PC-3 (cell line): ENCODE measurements around the gene DKK1.

Experiments used
- EZH2 ChIP-seq: fragments of 300-600 bp; sonication (generic); IDR thresholded peaks from one replicate; pipeline ENCODE4 v1.6.1; 2017; ENCODE audit warnings: antibody characterized with exemption, mild to moderate bottlenecking, low read length; ENCODE audit not compliant: unreplicated experiment
- TF ChIP-seq, protein P1 (sequence below): fragments of 300-600 bp; sonication (generic); conservative IDR thresholded peaks from 2 replicates; pipeline ENCODE4 v1.5.1; 2017; ENCODE audit warnings: antibody characterized with exemption, low read depth, mild to moderate bottlenecking, low read length

DNA sequence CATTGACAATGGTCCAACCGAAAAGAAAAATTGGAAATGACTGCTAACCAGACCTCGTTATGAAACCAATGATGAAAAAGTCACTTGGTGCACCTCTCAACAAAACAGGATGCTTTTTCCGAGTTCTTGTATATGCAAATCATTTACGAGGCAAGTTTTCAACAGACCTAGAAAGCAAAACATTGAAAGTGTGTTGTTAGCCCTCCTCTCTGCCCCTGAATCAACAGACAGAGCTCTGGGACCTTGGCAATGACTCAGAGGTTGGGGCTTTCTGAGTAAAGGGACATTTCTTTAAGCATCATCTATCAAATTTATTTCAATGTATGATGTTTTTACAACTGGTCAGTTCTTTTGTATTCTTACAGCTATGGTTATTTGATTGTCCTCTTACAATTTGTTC lies 16.3 kb upstream of the DKK1 start:
- TF ChIP-seq, protein P1, sequence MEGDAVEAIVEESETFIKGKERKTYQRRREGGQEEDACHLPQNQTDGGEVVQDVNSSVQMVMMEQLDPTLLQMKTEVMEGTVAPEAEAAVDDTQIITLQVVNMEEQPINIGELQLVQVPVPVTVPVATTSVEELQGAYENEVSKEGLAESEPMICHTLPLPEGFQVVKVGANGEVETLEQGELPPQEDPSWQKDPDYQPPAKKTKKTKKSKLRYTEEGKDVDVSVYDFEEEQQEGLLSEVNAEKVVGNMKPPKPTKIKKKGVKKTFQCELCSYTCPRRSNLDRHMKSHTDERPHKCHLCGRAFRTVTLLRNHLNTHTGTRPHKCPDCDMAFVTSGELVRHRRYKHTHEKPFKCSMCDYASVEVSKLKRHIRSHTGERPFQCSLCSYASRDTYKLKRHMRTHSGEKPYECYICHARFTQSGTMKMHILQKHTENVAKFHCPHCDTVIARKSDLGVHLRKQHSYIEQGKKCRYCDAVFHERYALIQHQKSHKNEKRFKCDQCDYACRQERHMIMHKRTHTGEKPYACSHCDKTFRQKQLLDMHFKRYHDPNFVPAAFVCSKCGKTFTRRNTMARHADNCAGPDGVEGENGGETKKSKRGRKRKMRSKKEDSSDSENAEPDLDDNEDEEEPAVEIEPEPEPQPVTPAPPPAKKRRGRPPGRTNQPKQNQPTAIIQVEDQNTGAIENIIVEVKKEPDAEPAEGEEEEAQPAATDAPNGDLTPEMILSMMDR: no peak
- no peak for TF ChIP-seq EZH2
